ENCODE data around the gene STEAP1. TPM values are rescaled to one million over a fixed set of nuclear protein-coding genes. Genes with fewer than 3 reads are reported as not detected.

STEAP1 gene
- total RNA-seq: 1.4 and 2.8 TPM in 2 replicates

DNA sequence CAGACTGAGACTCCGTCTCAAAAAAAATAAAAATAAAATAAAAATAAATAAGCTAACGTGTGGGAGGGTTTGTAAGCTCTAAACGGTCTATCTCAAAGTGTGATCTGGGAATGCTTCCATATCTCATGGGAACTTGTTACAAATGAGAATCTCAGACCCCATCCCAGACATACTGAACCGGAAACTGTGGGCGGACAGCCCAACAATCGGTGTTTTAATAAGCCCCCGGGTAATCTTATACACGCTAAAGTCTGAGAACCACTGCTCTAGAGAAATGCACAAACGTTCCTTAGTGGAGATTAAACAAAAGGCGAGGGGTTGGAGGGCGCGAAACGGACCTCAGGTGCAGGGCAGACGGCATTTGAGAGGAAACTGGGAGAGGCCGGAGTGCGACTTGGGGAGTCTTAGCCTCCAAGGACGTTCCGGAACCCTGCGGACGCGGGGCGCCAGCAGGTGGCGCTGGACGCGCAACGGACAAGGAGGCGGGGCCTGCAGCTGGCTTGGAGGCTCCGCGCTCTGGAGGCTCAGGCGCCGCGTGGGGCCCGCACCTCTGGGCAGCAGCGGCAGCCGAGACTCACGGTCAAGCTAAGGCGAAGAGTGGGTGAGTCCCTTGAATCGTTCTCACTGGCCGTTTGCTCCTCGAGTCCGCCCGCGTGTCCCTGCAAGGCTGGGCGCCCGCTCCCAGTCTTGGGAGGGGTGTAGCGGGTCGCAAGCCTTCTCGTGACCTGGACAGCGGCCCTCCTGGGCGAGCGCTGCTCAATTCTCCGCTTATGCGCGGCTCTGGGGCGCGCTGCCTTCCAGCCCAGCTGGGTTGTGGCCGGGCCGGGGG is at the start of gene STEAP1:
TSS of gene STEAP1 (plus strand) at position 527 of the 829 bp plus-strand sequence. CDS start 5,320 bp downstream, outside the sequence.

DNA sequence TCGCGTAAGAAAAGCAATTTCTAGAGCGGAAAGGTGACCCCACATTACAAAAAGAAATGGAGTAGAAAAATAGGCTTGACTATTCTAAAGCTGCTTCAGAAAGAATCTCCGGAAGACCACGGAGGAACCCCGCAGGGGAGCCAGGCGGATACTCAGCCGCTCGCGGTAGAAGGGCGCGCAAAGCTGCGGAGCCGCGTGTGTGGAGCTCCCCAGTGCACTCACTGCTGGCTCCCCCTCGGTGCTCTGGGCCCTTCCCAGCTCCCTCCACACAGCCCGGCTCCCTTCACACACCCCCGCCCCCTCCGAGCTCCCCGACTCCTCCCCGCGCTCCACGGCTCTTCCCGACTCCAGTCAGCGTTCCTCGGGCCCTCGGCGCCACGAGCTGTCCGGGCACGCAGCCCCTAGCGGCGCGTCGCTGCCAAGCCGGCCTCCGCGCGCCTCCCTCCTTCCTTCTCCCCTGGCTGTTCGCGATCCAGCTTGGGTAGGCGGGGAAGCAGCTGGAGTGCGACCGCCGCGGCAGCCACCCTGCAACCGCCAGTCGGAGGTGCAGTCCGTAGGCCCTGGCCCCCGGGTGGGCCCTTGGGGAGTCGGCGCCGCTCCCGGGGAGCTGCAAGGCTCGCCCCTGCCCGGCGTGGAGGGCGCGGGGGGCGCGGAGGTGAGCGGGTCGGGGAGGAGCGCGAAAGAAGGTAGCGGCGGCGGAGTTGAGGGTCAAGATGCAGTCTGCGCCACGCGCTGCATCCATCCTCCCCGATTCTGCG is 57.3 kb downstream of the STEAP1 start, which contains the start of gene STEAP2:
TSS of gene STEAP2 (plus strand) at position 350 of the 758 bp plus-strand sequence. CDS start 13,343 bp downstream, outside the sequence.

Other genes with a start within 250 kb of the STEAP1 start
- 0.22 and 0.52 TPM in 2 replicates for gene STEAP2, start 57.3 kb downstream of the STEAP1 start, total RNA-seq
- gene CFAP69, start 90.7 kb downstream of the STEAP1 start, total RNA-seq: 0.76 and 3.0 TPM in 2 replicates
- gene FAM237B, start 166.8 kb downstream of the STEAP1 start, total RNA-seq: not detected in 2 replicates
- gene GTPBP10, start 192.2 kb downstream of the STEAP1 start, total RNA-seq: 6.7 and 10.7 TPM in 2 replicates
- gene CLDN12, start 249.0 kb downstream of the STEAP1 start, total RNA-seq: 12.7 and 16.8 TPM in 2 replicates

All from dermis lymphatic vessel endothelial cell (primary cell).